NCI-H748 (cell line): ENCODE measurements around the gene VPS13D.

Experiments
- DNase-seq: peaks from one replicate; lab custom pipeline; 2025; ENCODE audit not compliant: unreplicated experiment; lab: John Stamatoyannopoulos, UW

The VPS13D gene, protein sequence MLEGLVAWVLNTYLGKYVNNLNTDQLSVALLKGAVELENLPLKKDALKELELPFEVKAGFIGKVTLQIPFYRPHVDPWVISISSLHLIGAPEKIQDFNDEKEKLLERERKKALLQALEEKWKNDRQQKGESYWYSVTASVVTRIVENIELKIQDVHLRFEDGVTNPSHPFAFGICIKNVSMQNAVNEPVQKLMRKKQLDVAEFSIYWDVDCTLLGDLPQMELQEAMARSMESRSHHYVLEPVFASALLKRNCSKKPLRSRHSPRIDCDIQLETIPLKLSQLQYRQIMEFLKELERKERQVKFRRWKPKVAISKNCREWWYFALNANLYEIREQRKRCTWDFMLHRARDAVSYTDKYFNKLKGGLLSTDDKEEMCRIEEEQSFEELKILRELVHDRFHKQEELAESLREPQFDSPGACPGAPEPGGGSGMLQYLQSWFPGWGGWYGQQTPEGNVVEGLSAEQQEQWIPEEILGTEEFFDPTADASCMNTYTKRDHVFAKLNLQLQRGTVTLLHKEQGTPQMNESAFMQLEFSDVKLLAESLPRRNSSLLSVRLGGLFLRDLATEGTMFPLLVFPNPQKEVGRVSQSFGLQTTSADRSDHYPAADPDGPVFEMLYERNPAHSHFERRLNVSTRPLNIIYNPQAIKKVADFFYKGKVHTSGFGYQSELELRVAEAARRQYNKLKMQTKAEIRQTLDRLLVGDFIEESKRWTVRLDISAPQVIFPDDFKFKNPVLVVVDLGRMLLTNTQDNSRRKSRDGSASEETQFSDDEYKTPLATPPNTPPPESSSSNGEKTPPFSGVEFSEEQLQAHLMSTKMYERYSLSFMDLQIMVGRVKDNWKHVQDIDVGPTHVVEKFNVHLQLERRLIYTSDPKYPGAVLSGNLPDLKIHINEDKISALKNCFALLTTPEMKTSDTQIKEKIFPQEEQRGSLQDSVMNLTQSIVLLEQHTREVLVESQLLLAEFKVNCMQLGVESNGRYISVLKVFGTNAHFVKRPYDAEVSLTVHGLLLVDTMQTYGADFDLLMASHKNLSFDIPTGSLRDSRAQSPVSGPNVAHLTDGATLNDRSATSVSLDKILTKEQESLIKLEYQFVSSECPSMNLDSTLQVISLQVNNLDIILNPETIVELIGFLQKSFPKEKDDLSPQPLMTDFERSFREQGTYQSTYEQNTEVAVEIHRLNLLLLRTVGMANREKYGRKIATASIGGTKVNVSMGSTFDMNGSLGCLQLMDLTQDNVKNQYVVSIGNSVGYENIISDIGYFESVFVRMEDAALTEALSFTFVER (N-terminal part only)

DNA sequence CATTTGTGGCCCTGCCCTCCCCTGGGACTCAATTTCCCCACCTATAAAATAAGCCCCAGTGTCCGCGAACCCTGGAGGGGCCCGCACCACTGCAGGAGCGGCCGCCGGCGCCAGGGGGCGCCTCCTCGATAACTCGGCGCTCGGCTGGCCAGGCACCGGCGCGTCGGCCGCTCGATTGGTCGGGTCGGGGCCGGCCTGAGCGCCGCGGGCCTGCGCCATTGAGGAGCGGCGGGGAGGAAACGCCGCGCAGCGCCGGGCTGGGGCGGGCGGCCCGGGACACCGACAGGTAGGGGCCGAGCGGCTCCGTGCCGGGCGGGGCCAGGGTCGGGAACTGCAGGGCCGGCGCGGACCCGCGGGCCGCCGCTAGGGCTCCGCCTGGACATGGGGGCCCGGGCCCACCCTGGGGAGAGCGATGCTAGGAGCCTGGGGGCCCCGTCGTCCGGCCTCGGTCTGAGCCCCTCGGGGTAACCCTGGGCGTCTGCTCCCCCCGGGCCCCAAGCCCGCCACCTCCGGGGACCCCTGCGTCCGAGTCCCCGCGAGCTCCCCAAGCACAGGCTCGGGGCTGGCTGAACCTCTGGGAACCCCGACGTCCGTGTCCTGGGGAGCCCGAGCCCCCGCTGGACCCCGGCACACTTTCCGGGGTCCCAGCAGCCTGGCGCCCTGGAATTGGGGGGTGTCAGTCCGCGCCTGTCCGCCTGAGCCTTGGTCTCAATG, at the start of gene VPS13D:
VPS13D (plus strand) TSS at position 196 of the 714 bp plus-strand sequence. CDS start 4,237 bp downstream, outside the sequence.
- peak; percentile 70 for DNase-seq

DNA sequence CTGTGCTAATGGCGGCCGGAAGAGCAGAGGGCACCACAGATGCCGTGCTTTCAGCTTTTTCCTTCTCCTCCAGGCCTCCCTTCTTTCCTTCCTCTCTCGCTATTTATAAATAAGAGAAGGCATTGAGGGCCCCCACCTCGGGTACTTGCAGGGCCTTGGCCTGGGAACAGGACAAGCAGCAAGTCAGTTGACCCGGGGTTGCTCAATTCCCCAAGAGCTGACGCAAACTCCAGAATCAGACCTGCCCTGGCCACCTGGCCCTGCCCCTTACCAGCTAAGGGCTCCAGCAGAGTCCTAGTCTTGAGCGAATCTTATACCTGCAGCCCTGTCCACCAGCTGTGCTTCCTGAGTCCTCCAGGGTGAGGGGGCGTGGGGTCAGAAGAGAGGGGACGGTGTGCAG, 49.5 kb upstream of the VPS13D start:
- DNase-seq: no peak

DNA sequence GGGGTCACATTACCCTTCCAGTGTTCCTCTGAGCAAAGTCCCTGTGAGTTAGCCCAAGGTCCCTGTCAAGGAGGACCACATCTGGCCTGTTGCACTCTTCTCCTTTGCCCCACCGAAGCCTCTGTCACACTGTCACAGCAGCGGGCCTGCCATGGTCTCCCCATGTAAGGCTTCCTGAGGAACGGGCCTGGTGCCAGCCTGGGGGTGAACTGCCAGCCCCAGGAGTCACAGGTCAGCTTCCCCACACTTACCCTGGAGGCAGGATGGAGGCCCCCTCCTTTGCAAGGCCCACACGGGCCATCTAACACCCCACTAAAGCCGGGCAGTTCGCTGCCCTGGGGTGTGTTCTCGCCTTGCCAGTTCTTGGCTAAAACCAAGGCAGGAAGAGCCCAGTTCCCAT, 48.9 kb upstream of the VPS13D start:
- DNase-seq: no peak

DNA sequence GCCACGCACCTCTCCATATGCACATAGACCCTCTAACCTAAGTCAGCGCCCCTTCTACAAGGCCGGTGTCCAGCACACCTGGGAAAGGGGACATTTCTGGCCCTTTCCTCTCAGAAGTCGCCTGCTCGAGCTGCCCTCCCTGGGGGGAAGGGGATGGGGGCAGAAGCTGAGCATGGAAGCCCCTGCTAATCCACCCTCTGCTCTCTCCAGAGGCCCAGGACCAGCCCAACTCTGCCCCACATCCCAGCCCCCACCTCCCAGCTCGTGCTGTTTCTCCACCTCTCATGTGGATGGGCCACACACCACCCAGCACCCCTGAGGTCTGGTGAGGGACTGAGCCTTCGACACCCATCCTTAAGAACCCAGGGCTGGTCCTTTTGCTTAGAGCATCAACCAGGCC, 48.3 kb upstream of the VPS13D start:
- DNase-seq: no peak

DNA sequence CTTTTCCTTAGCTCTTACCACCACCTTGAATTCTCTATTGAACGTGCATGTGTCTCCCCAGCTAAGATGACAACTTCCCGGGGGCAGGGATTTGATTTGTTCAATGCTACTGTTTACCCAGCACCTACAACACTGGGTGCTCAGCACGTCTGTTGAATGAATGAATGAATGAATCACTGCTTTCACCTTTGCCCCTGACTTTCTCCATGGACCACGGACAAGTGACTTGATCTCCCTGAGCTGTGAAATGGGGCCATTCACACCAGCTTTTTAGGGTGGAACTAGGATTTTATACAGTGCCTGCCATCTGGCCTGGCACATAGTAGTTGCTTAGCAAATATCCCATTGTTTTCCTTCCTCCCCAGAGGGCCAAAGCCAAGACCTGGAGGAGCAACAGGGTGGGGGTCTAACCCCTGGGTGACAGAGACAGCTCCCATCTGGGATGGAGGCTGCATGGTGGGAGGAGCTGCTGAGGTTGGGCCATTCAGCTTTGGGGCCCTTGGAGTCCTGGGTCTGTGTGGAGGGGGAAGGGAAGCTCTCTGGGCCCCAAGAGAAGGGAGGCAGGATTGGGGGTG, 47.3 kb upstream of the VPS13D start:
- DNase-seq: no peak

DNA sequence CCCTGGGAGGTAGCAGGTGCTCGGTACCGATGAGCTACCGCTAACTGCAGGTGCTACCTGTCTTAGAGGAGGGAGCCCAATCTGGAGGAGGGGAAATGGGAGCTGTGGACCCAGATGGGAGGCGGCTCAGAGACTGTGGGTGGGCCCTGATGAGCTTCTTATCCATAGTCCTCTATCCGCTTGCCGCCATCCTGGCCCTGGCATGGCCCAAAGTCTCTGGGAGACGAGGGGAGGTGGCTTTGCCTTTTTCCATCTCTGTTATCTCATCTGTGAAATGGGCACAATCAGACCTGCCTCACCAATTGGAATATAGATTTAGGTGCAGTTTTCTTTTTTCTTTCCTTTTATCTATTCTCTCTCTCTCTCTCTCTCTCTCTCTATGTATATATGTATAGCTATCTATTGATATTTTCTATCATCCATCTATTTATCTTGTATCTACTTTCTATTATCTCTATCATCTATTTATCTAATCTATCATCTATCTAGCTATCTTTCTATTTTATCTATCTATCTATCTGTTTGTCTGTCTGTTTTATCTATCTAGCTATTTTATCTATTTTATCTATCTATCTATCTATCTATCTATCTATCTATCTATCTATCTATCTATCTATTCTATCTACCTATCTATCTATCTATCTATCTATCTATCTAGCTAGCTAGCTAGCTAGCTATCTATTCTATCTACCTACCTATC, 46.6 kb upstream of the VPS13D start:
- peak; percentile 2 for DNase-seq

DNA sequence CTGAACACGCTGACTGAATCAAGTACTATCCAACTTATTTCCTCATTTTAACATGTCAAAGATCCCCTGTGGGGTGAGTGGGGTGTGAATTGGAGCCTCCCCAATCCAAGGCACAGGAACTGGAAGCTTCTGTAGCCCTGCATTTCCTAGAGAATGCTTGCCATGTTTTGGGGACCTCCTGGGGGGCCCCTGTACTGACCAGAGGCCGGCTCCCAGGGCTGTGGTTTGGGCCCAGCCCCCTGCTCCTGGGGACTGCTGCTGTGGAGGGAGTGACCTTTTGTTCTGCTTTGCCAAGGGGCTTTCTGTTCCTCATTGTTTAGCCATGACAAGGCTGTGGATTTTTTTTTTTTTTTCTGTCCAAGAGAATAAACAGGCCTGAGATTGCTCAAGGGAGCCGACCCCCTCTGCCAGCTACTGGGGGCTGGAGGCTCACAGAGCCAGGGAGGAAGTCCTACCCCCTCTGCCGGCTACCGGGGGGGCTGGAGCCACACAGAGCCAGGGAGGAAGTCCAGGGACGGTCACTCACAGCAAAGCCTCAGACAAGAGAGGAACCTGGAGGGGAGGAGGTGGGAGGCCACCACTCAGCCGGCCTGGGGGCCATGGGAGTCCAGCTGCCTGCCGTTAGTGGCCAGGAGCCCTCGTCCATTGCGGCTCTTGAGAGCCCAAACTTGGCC, 45.7 kb upstream of the VPS13D start:
- DNase-seq: no peak

DNA sequence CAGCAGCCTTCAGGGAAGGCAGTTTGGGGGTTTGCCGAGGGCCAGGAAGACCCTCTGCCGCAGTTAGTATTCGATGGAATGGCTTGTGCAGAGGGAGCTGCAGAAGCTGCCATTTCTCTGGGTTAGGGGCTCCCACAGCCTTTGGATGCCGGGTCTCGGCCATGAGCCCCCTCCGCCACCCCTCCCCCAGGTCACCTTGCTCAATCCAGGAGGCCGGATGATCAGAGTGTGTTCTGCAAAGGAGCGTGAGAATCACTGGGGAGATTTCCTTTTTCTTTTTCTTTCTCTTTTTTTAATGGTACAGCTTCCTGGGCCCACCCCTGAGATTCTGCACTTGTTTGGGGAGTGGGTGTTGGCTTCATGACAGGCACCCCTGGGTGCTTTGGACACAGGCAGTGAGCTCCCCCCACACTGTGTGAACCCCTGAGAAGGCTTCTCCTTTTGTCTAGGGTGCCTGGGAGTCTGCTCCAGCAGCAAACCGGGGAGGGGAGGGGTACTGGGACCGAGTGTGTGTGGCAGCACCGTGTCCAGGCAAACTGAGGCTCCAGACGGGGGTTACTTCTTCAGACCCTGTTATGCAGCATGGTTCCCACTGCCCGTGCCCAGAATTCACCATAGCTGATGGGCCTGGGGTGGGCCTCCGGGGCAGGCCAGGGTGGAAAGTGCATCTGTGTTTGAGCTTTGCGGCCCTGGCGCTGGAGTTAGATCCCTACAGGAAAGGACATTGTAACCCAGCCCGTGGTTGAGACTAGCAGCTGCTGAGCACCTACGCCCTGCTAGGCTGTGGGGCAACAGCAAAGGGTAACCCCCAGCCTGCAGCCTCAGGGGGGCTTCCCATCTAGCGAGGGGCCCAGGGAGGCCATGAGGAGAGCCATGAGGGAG, 44.6 kb upstream of the VPS13D start:
- DNase-seq: no peak

DNA sequence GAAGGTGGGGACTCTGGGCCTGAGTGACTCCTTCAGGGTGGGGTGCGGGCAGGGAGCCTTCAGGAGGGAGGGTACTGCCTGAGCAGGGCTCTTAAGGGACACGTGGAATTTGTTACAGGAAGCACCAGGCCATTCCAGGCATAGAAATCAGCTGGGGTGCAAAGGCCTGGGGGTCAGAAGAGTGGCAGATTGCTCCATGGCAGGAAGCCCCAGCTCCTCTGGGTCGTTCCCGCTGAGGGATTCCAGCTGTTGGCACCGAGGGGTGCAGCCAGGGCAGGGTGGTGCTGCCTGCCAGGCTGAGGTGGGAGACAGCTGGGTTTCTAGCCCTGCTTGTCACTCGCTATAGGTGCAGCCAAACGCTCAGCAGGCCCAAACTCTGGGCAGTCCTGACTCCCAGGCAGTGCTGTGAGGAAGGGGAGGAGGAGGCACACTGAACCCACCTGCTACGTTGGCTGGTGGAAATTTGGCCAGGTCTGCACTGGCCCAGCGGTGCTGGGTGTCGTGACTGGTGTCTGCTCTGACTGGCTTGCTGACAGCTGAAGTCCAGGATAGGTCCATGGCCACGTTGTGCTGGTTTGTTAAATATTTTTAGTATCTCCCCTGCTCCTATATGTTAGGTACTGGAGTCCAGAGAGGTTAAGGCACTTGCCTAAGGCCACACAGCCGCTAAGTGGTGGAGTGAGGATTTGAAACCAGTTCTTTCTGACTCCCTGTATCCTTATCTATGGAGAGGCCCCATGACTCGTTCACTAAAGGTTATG, 43.7 kb upstream of the VPS13D start:
- DNase-seq: no peak

DNA sequence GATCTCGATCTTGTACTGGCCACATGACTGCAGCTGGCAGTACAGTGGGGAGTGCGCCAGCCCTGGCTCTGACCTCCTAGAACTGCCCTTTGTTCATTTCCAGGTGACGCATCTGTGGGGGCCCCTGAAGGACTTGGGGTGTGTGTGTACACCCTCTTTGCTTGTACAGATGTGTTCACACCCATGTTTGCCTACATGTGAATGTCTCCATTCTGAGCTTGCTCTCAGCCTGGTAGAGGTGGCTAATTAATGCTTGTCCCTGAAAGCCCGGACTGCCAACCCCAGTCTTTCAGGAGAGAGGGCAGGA, 43.2 kb upstream of the VPS13D start:
- DNase-seq: no peak

DNA sequence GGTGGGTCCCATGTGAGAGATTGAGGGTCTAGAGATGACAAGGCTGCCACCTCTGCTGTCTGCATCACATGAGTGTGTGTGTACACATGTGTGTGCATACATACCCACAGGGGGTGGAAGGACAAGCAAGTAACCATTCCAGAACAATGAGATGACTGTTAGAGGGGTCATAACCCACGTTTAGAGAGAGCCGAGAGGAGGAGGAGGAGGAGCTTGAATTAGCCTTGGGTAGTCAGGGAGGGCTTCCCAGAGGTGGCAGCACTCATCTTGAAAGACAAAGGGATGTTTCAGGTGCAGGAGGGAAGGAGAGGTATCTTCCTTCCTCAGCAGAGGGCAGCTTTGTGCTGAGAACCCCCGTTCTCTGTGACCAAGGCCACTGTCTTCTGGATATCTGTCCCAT, 41.7 kb upstream of the VPS13D start:
- DNase-seq: no peak

DNA sequence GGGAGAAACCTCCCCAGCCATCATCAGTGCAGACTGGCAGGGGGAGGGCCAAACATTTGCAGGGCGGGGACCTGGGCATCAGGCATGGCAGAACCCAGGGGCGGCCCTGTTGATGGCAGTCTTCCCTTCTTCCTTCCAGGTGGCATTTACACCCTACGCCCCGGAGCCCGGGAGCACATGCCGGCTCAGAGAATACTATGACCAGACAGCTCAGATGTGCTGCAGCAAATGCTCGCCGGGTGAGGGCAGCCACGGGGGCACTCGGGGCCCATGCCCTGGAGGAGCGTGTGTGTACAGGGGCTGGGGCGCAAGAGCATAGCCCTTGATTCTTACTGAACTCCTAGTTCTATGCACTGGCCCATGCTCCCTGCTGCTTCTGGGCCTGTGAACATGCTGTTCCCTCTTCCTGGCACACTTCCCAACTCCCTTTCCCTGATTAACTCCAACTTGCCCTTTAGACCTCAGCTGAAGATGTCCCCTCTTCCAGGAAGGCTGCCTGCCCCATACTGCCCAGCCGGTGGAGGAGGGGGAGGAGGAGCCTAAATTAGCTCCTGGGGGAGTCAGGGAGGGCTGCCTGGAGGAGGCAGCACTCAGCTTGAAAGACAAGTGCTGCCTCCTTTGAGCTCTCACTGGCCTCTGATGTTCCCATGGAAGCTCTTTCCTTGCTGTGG, 41.0 kb upstream of the VPS13D start:
- no peak for DNase-seq

DNA sequence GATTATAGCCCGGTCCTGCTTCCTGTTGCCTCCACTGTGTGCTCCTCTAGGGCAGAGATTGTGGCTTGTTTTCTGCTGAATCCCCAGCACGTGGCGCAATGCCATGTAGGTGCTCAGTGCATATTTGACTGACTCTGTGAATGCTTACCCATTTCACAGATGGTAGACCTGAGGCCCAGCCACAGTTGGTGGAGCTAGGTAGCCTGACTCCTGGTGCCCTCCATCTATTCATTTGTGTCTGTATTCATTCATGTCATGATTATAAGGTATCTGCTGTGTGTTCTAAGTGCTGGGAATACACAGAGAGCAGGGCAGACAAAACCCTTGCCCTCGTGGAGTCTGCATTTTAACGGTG, 40.5 kb upstream of the VPS13D start:
- no peak for DNase-seq

DNA sequence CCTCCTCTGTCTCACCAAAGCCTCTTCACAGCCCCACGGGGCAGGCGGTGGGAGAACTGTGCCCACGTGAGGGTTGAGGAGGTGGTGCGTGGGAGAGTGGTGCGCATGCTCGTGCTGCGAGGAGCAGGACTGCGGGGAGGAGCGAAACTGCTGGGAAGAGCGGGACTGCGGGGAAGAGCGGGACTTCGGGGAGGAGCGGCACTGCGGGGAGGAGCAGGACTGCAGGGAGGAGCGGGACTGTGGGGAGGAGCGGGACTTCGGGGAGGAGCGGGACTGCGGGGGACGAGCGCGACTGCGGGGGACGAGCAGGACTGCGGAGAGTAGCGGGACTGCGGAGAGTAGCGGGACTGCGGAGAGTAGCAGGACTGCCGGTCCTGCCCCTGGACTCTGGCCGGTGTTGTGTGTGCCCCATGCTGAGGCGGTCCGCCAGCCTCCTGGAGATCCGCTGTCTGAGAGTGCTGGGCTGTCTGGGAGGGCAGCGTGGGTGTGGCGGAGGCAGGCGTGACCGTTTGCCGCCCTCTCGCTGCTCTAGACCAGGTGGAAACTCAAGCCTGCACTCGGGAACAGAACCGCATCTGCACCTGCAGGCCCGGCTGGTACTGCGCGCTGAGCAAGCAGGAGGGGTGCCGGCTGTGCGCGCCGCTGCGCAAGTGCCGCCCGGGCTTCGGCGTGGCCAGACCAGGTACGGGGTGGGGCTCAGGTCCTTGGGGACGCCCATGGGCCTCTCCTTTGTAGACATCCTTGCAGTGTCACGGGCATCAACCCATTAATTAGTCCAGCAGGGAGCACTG, 38.4 kb upstream of the VPS13D start:
- peak; percentile 61 for DNase-seq

DNA sequence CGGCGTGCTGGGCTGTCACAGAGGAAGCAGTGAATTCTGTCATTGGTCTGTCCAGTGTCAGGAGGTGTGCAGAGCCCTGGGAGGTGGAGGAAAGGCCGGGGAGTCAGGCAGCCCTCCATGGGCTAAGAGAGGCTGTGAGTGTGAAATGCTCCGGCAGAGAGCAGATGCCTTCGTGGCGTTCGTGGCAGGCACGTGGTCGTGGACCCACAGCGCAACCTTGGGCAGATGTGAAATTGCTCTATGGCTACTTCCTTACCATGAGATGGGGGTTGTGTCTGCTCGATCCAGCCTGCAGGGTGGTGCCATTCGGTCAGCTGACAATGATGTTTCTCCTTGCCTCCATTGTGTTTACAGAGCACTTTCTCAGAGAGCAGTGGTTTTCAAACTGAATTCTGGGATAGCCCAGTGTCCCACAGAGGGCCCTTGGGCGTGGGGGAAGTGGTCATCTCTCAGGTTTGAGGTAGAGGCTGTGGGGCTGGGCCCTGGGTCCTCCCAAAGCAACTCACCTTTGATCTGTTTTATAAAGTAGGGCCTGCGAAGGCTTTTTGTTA, 35.1 kb upstream of the VPS13D start:
- DNase-seq: no peak

DNA sequence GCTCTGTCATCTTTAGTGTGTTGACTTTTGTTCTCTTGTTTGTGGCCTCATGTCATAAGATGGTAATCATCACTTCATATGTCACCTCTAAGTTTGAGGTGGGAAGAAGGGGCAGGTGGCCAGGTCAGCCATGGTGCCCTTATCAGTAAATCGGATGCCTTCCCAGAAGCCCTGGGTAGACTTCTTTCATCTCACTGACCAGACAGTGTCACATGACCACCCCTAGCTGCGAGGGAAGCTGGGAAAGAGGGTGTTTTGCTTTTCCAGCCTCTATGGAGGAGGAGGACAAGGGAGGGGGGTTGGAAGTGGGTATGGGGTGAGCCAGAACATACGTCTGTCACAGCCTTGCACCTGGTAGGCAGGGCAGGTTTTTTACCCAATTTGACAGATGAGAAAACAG, 34.4 kb upstream of the VPS13D start:
- no peak for DNase-seq
